Astrocyte (in vitro differentiated cells and primary cell): ENCODE data around the gene TEDC2.

ENCODE experiments used
- EZH2 ChIP-seq: IDR thresholded peaks from 2 replicates; pipeline ENCODE4 v1.6.1; 2012; ENCODE audit warnings: mild to moderate bottlenecking, low read length, inconsistent platforms; ENCODE audit not compliant: insufficient read depth
- TF ChIP-seq, protein P1 (sequence below): IDR thresholded peaks from 2 replicates; pipeline ENCODE4 v1.5.1; 2011; ENCODE audit warnings: low read depth, mild to moderate bottlenecking, inconsistent platforms, low read length, moderate library complexity; ENCODE audit not compliant: insufficient read depth

DNA sequence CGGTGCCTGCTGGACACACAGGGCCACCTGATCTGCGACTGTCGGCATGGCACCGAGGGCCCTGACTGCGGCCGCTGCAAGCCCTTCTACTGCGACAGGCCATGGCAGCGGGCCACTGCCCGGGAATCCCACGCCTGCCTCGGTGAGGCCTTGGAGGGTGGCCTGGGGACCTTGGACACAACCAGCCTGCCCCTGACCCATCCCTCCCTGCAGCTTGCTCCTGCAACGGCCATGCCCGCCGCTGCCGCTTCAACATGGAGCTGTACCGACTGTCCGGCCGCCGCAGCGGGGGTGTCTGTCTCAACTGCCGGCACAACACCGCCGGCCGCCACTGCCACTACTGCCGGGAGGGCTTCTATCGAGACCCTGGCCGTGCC is 12.6 kb downstream of the TEDC2 start:
- TF ChIP-seq, protein P1, sequence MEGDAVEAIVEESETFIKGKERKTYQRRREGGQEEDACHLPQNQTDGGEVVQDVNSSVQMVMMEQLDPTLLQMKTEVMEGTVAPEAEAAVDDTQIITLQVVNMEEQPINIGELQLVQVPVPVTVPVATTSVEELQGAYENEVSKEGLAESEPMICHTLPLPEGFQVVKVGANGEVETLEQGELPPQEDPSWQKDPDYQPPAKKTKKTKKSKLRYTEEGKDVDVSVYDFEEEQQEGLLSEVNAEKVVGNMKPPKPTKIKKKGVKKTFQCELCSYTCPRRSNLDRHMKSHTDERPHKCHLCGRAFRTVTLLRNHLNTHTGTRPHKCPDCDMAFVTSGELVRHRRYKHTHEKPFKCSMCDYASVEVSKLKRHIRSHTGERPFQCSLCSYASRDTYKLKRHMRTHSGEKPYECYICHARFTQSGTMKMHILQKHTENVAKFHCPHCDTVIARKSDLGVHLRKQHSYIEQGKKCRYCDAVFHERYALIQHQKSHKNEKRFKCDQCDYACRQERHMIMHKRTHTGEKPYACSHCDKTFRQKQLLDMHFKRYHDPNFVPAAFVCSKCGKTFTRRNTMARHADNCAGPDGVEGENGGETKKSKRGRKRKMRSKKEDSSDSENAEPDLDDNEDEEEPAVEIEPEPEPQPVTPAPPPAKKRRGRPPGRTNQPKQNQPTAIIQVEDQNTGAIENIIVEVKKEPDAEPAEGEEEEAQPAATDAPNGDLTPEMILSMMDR, result no peak
- no peak for TF ChIP-seq EZH2
